Frontal cortex (tissue), 4 donors: ENCODE results near the gene NEMP1. TPM values are rescaled to one million over a fixed set of nuclear protein-coding genes. Genes with fewer than 3 reads are reported as not detected.
A peak's percentile ranks its signal among the peaks of the same experiment; 100 is the strongest.

Experiments
- DNase-seq, 2 donors: peaks; one replicate each; pipeline ENCODE4 v3.0.0; 2012; ENCODE audit warnings: low spot score in 2 of 2
- FAIRE-seq: peaks from 2 replicates; lab custom pipeline; 2012; peaks lifted over from hg19 to GRCh38; lab: Jason Lieb, UNC
- total RNA-seq: library from RNA; depleted of rRNA; stranded (reverse); fragments of >200 nt; gene quantifications from one replicate; pipeline ENCODE4 v1.2.3, GENCODE V29; 2014
- donor health status: control.
- donor health status: control.
- donor health status: control.

NEMP1 gene
- total RNA-seq, 1 donor from 2014 or later = 5.3 TPM

GRCh38 chr12:57109207-57110103 lies 30.9 kb upstream of the NEMP1 start:
- peak in 1 of 2 donors; percentile 5 for DNase-seq
- FAIRE-seq = no peak

GRCh38 chr12:57107456-57108155 lies 29.0 kb upstream of the NEMP1 start:
- DNase-seq (no peak), FAIRE-seq (no peak)

- no peak for FAIRE-seq
- no peak for DNase-seq
Measured at GRCh38 chr12:57106021-57106708, 27.6 kb upstream of the NEMP1 start.

- FAIRE-seq = no peak
- DNase-seq = no peak
Measured at GRCh38 chr12:57105011-57105753, 26.6 kb upstream of the NEMP1 start.

GRCh38 chr12:57104292-57104910 lies 25.8 kb upstream of the NEMP1 start:
- FAIRE-seq (no peak), DNase-seq (peak in 1 of 2 donors; percentile 4)

GRCh38 chr12:57103856-57104255 lies 25.3 kb upstream of the NEMP1 start:
- DNase-seq (no peak), FAIRE-seq (no peak)

GRCh38 chr12:57101892-57102695 lies 23.5 kb upstream of the NEMP1 start:
- DNase-seq = peak in 1 of 2 donors; percentile 6
- no peak for FAIRE-seq

- DNase-seq = no peak
- no peak for FAIRE-seq
Measured at GRCh38 chr12:57099766-57100165, 21.2 kb upstream of the NEMP1 start.

GRCh38 chr12:57099047-57099714 lies 20.6 kb upstream of the NEMP1 start:
- FAIRE-seq = no peak
- no peak for DNase-seq

GRCh38 chr12:57098546-57098945 lies 20.0 kb upstream of the NEMP1 start:
- no peak for DNase-seq
- no peak for FAIRE-seq

- FAIRE-seq (no peak), DNase-seq (no peak)
Measured at GRCh38 chr12:57097554-57097835, 18.9 kb upstream of the NEMP1 start.

- no peak for DNase-seq
- no peak for FAIRE-seq
Measured at GRCh38 chr12:57096748-57097553, 18.4 kb upstream of the NEMP1 start.

GRCh38 chr12:57096099-57096572 lies 17.5 kb upstream of the NEMP1 start:
- FAIRE-seq (no peak), DNase-seq (peak in 1 of 2 donors; percentile 22)

GRCh38 chr12:57095440-57095839 lies 16.8 kb upstream of the NEMP1 start:
- FAIRE-seq (no peak), DNase-seq (peak in 1 of 2 donors; percentile 11)

GRCh38 chr12:57094208-57095160 lies 15.9 kb upstream of the NEMP1 start:
- no peak for FAIRE-seq
- DNase-seq = peak in 1 of 2 donors; percentile 6
